Uterus (tissue), 4 donors: ENCODE measurements around the gene PDGFB. TPM values are rescaled to one million over a fixed set of nuclear protein-coding genes. Genes with fewer than 3 reads are reported as not detected.
A peak's percentile ranks its signal among the peaks of the same experiment; 100 is the strongest.

Experiments used
- DNase-seq, 2 donors: peaks; one replicate each; pipeline ENCODE4 v3.0.0-alpha.2; 2019 to 2020
- H3K27ac ChIP-seq, 2 donors: fragments of 200-600 bp; sonication (generic); 1 replicate in 1 of 2; 2 replicates in 1 of 2; pipeline ENCODE4 v1.5.1; 2016 to 2018
- H3K27me3 ChIP-seq, 2 donors: fragments of 200-600 bp; sonication (generic); one replicate each; pipeline ENCODE4 v1.5.1; 2018 to 2019; ENCODE audit warnings: control low read depth in 1 of 2
- H3K36me3 ChIP-seq, 2 donors: fragments of 200-600 bp; sonication (generic); one replicate each; pipeline ENCODE4 v1.5.1; 2019; ENCODE audit warnings: control low read depth in 1 of 2
- H3K4me1 ChIP-seq, 2 donors: fragments of 200-600 bp; sonication (generic); one replicate each; pipeline ENCODE4 v1.5.1; 2018 to 2019; ENCODE audit warnings: control low read depth in 1 of 2
- H3K4me3 ChIP-seq, 2 donors: fragments of 200-600 bp; sonication (generic); 1 replicate in 1 of 2; 2 replicates in 1 of 2; pipeline ENCODE4 v1.5.1; 2018 to 2019; ENCODE audit warnings: mild to moderate bottlenecking in 1 of 2
- H3K9me3 ChIP-seq, 2 donors: fragments of 200-600 bp; sonication (generic); one replicate each; pipeline ENCODE4 v1.5.1; 2019; ENCODE audit warnings: control low read depth in 1 of 2
- POLR2A ChIP-seq, 2 donors: fragments of 450-650 bp; IDR thresholded peaks; one replicate each; pipeline ENCODE4 v1.6.1; 2016; ENCODE audit warnings: antibody characterized with exemption in 2 of 2, mild to moderate bottlenecking in 1 of 2, moderate library complexity in 1 of 2
- intact Hi-C: fragments of 100-400 bp; cut with DNase I; formaldehyde crosslinking; loops from one replicate; pipeline ENCODE4 v1.15.1; 2023; ENCODE audit warnings: low total_unique reads
- total RNA-seq, 4 donors: library from RNA; depleted of rRNA in 3 of 4; stranded (reverse); fragments of >200 nt in 3 of 4; gene quantifications; one replicate each; pipeline versions ENCODE4 v1.1.0 to v1.2.4, GENCODE V29; 2014 to 2023
- TF ChIP-seq, protein P1 (sequence below), 4 experiments: fragments of 200-600 bp in 2 of 4; fragments of 450-650 bp in 2 of 4; sonication (generic) in 2 of 4; IDR thresholded peaks; one replicate each; pipeline ENCODE4 v1.5.1; 2016 to 2019; ENCODE audit warnings: antibody characterized with exemption in 4 of 4, mild to moderate bottlenecking in 2 of 4, moderate library complexity in 1 of 4
- donor health status: DM: yes; HTN: yes; CAD: no.

Gene PDGFB
- total RNA-seq, 4 donors from 2014 or later, result 2.0 to 24.8 (median 5.6) TPM

GRCh38 chr22:39254789-39255298, 10.1 kb upstream of the PDGFB start:
- no peak for TF ChIP-seq POLR2A (IDR thresholded peaks at IDR 0.05)
- TF ChIP-seq, protein P1, sequence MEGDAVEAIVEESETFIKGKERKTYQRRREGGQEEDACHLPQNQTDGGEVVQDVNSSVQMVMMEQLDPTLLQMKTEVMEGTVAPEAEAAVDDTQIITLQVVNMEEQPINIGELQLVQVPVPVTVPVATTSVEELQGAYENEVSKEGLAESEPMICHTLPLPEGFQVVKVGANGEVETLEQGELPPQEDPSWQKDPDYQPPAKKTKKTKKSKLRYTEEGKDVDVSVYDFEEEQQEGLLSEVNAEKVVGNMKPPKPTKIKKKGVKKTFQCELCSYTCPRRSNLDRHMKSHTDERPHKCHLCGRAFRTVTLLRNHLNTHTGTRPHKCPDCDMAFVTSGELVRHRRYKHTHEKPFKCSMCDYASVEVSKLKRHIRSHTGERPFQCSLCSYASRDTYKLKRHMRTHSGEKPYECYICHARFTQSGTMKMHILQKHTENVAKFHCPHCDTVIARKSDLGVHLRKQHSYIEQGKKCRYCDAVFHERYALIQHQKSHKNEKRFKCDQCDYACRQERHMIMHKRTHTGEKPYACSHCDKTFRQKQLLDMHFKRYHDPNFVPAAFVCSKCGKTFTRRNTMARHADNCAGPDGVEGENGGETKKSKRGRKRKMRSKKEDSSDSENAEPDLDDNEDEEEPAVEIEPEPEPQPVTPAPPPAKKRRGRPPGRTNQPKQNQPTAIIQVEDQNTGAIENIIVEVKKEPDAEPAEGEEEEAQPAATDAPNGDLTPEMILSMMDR (IDR thresholded peaks at IDR 0.05), result no peak
- Histone ChIP-seq H3K27ac (peak overlapping the region; percentile 82 to 87), H3K27me3 (no peaks in the 10 kb centered on the region), H3K9me3 (no peaks in the 10 kb centered on the region), H3K4me1 (peaks cover 0 to 24% of the 10 kb centered on the region in 2 donors), H3K4me3 (no peak overlapping the region), H3K36me3 (no peaks in the 10 kb centered on the region)
- DNase-seq, result peak in 1 of 2 donors; percentile 63
- intact Hi-C loops, result no loop called here

GRCh38 chr22:39254122-39254521, 9.3 kb upstream of the PDGFB start:
- TF ChIP-seq, protein P1 (IDR thresholded peaks at IDR 0.05), result no peak
- TF ChIP-seq POLR2A (IDR thresholded peaks at IDR 0.05), result no peak
- Histone ChIP-seq H3K36me3 (no peaks in the 10 kb centered on the region), H3K4me1 (peaks cover 0 to 24% of the 10 kb centered on the region in 2 donors), H3K4me3 (no peak overlapping the region), H3K27me3 (no peaks in the 10 kb centered on the region), H3K27ac (peak overlapping the region; percentile 82 to 87), H3K9me3 (no peaks in the 10 kb centered on the region)
- DNase-seq, result no peak
- intact Hi-C loops, result no loop called here

DNA sequence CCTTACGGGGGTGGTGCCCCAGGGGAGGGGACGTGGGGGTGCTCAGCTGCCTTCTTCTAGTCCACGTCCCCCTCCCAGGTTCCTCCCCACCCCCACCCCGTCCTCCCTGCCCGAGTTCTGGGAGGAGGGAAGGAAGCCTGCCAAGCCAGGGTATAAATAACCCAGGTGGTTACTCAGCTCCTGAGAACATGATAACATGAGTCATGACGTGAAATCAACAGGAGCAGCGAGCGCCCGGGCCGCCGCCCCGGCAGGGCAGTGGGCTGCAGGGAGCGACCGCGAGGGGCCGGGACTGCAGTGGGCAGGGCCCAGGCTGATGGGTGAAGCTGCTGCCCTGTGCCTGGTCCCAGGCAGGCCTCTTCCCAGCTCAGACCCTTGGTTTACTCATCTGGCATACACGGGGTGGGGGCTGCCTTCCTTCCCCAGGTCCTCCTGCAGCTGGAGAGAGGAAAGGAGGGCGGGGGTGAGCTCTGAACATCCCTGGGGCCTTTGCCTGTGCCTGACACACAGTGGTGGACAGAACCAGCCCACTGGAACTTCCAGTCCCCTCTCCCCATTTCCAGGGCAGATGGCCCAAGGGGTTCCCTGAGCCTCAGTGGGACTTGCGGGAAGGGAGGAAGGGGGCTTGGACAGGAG, 8.8 kb upstream of the PDGFB start:
- Histone ChIP-seq H3K9me3 (no peaks in the 10 kb centered on the region), H3K36me3 (no peaks in the 10 kb centered on the region), H3K4me3 (no peak overlapping the region), H3K4me1 (peaks cover 0 to 24% of the 10 kb centered on the region in 2 donors), H3K27ac (peak overlapping the region; percentile 82 to 87), H3K27me3 (no peaks in the 10 kb centered on the region)
- DNase-seq, result peak; percentile 73 to 93
- intact Hi-C loops, result no loop called here
- TF ChIP-seq POLR2A (IDR thresholded peaks at IDR 0.05), result no peak
- TF ChIP-seq, protein P1 (IDR thresholded peaks at IDR 0.05), result no peak

- Histone ChIP-seq H3K9me3 (no peaks in the 10 kb centered on the region), H3K27ac (peak overlapping the region; percentile 82 to 87), H3K4me3 (no peak overlapping the region), H3K27me3 (no peaks in the 10 kb centered on the region), H3K36me3 (no peaks in the 10 kb centered on the region), H3K4me1 (peaks cover 0 to 24% of the 10 kb centered on the region in 2 donors)
- intact Hi-C loops, result no loop called here
- TF ChIP-seq, protein P1 (IDR thresholded peaks at IDR 0.05), result no peak
- no peak for TF ChIP-seq POLR2A (IDR thresholded peaks at IDR 0.05)
- DNase-seq, result no peak
Observed at GRCh38 chr22:39252461-39253434, 8.0 kb upstream of the PDGFB start.
